ENCODE results near the gene TMEM35B. TPM values are rescaled to one million over a fixed set of nuclear protein-coding genes. Genes with fewer than 3 reads are reported as not detected.
"Not testable (repeated sequence)": the region's sequence is repeated elsewhere in the genome, so short reads cannot be mapped to it uniquely, and the experiment has no call there.

The TMEM35B gene
- total and polyA plus RNA-seq, 11 donors = 4.0 to 19.9 (median 12.3) TPM

DNA sequence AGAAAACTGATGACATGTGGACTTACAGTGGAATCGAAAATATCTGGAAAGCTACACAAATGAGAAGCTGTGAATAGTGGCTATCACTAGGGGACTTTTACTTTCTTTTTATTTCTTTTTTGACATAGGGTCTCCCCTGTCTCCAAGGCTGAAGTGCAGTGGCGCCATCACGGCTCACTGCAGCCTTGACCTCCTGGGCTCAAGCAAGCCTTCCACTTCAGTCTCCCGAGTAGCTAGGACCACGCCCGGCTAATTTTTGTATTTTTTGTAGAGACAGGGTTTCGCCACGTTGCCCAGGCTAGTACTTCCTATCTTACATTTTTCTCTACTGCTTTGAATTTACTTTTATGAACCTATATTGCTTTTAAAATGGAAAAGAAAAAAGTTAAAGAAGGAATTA is 10.5 kb downstream of the TMEM35B start:
- Histone ChIP-seq H3K4me3 (no peak overlapping the region), H3K36me3 (peaks cover 0 to 3% (median 0%) of the 10 kb centered on the region in 9 donors), H3K27me3 (no peaks in the 10 kb centered on the region), H3K27ac (no peak overlapping the region), H3K4me1 (peaks cover 0 to 6% (median 0%) of the 10 kb centered on the region in 12 donors), H3K9me3 (no peaks in the 10 kb centered on the region)
- WGBS, 4 donors = 77 to 81% (median 80%) methylated on average over 8 of the region's 8 CpGs
- TF ChIP-seq POLR2A (IDR thresholded peaks at IDR 0.05) = no peak
- TF ChIP-seq, protein P1, sequence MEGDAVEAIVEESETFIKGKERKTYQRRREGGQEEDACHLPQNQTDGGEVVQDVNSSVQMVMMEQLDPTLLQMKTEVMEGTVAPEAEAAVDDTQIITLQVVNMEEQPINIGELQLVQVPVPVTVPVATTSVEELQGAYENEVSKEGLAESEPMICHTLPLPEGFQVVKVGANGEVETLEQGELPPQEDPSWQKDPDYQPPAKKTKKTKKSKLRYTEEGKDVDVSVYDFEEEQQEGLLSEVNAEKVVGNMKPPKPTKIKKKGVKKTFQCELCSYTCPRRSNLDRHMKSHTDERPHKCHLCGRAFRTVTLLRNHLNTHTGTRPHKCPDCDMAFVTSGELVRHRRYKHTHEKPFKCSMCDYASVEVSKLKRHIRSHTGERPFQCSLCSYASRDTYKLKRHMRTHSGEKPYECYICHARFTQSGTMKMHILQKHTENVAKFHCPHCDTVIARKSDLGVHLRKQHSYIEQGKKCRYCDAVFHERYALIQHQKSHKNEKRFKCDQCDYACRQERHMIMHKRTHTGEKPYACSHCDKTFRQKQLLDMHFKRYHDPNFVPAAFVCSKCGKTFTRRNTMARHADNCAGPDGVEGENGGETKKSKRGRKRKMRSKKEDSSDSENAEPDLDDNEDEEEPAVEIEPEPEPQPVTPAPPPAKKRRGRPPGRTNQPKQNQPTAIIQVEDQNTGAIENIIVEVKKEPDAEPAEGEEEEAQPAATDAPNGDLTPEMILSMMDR (IDR thresholded peaks at IDR 0.05) = no peak
- intact Hi-C loops (cut with DNase I) = loop anchor here in 1 of 10 donors (5.0 kb wide), 1 partner anchor 107 kb away; no protein-coding TSS in a partner anchor
- DNase-seq (no peak), ATAC-seq (no peak)

DNA sequence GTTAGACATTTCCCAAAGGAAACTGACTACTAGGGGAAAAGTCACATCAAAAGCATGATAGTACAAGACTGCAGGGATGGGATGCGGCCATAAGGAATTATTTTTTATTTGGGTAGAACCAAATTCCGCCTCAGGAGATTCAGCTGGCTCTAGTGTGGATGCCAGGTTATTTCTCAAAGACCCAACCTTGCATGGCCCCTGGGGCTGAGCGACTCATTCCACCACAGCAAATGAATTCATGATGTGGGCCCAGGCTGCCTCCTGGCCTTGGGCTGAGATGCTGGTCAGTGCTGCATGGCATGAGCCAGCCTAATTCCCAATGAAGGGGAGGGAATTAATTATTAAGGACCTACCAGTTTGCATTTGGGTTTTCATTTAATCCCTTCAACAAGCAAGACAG is 11.8 kb downstream of the TMEM35B start:
- no peak overlapping the region for H3K27ac ChIP-seq
- whole genome bisulfite sequencing, 4 donors = 94 to 98% (median 96%) methylated on average over 3 of the region's 3 CpGs
- TF ChIP-seq, protein P1 (IDR thresholded peaks at IDR 0.05) = no peak
- TF ChIP-seq POLR2A (IDR thresholded peaks at IDR 0.05) = no peak
- peaks cover 0 to 3% (median 0%) of the 10 kb centered on the region in 9 donors for H3K36me3 ChIP-seq
- H3K4me3 ChIP-seq = no peak overlapping the region
- peaks cover 0 to 7% (median 0%) of the 10 kb centered on the region in 12 donors for H3K9me3 ChIP-seq
- intact Hi-C loops (cut with DNase I) = no loop called here
- peaks cover 0 to 6% (median 0%) of the 10 kb centered on the region in 12 donors for H3K4me1 ChIP-seq
- ATAC-seq (no peak), DNase-seq (no peak)
- no peaks in the 10 kb centered on the region for H3K27me3 ChIP-seq

DNA sequence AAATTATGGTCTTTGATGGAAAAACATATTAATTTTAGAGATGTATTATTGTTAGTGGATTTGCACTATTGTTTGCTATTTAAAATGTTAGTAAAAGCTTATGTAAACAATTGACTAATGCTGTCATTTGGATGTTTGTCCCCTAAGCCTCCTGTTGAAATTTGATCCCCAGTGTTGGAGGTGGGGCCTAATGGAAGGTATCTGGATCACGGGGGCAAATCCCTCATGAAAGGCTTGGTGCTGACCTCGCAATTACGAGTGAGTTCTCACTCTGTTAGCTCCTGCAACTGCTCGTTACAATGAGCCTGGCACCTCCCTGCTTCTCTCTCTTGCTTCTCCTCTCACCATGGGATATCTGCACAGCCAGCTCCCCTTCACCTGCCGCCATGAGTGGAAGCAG is 14.3 kb downstream of the TMEM35B start:
- Histone ChIP-seq H3K4me3 (no peak overlapping the region), H3K27me3 (no peaks in the 10 kb centered on the region), H3K27ac (no peak overlapping the region), H3K9me3 (peaks cover 0 to 7% (median 0%) of the 10 kb centered on the region in 12 donors), H3K4me1 (no peaks in the 10 kb centered on the region), H3K36me3 (no peaks in the 10 kb centered on the region)
- DNase-seq (no peak), ATAC-seq (no peak)
- WGBS, 4 donors = 20 to 39% (median 25%) methylated on average over 5 of the region's 5 CpGs
- intact Hi-C loops (cut with DNase I) = no loop called here
- TF ChIP-seq POLR2A (IDR thresholded peaks at IDR 0.05) = no peak
- TF ChIP-seq, protein P1 (IDR thresholded peaks at IDR 0.05) = no peak

DNA sequence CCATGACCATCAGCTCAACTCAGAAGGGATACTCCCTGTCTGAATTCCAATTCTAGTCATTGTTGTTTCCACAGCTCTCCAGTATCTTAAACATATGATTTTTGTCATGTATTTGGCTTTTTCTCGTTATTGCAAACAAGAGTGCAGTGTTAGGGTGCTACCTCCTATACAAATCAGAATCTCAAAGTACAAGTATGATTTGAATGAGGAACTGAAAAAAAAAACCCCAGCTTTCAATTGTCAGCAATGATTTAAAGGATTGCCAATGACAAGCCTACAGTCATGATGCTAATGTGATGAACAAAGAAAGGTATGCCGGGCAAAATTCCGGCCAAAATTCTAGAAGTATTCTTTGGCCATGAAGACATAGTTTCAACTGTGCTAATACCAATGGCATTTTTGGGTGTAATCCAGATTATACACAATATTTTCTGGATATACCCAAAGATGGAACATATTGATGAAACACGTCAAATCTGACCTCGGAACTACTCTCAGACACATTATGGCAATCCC is 14.9 kb downstream of the TMEM35B start:
- H3K36me3 ChIP-seq = no peaks in the 10 kb centered on the region
- ATAC-seq (no peak), DNase-seq (no peak)
- H3K27ac ChIP-seq = no peak overlapping the region
- no peak overlapping the region for H3K4me3 ChIP-seq
- no peaks in the 10 kb centered on the region for H3K27me3 ChIP-seq
- WGBS, 4 donors = 89 to 93% (median 90%) methylated on average over 5 of the region's 5 CpGs
- TF ChIP-seq, protein P1 (IDR thresholded peaks at IDR 0.05) = no peak
- TF ChIP-seq POLR2A (IDR thresholded peaks at IDR 0.05) = no peak
- no peaks in the 10 kb centered on the region for H3K4me1 ChIP-seq
- intact Hi-C loops (cut with DNase I) = no loop called here
- peaks cover 0 to 7% (median 0%) of the 10 kb centered on the region in 12 donors for H3K9me3 ChIP-seq

DNA sequence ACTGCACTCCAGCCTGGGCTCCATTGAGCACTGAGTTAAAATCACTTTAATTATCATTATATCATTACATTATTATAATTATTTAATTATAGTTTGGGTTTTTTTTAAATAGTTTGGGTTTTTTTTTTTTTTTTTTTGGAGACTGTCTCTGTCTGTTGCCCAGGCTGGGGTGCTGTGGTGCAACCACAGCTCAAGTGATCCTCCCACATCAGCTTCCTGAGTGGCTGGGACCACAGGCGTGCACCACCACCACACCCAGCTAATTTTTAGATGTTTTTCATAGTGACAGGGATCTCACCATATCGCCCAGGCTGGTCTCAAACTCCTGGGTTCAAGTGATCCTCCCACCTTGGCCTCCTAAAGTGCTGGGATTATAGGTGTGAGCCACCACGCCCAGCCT is 16.9 kb downstream of the TMEM35B start:
- DNase-seq; ATAC-seq; H3K36me3 ChIP-seq; H3K27ac ChIP-seq; H3K4me1 ChIP-seq; H3K4me3 ChIP-seq; H3K27me3 ChIP-seq; intact Hi-C loops (cut with DNase I); H3K9me3 ChIP-seq: not testable (repeated sequence)
- WGBS, 4 donors = 83 to 87% (median 85%) methylated on average over 3 of the region's 3 CpGs

DNA sequence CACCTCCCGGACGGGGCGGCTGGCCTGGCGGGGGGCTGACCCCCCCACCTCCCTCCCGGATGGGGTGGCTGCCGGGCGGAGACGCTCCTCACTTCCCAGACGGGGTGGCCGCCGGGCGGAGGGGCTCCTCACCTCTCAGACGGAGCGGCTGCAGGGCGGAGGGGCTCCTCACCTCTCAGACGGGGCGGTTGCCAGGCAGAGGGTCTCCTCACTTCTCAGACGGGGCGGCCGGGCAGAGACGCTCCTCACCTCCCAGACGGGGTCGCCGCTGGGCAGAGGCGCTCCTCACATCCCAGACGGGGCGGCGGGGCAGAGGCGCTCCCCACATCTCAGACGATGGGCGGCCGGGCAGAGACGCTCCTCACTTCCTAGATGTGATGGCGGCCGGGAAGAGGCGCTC is 17.5 kb downstream of the TMEM35B start:
- ATAC-seq; H3K9me3 ChIP-seq; intact Hi-C loops (cut with DNase I); H3K27me3 ChIP-seq; H3K4me1 ChIP-seq; H3K27ac ChIP-seq; DNase-seq; H3K36me3 ChIP-seq; H3K4me3 ChIP-seq: not testable (repeated sequence)
- 91 to 96% methylated on average over 12 to 21 of the region's 36 CpGs; no CpG with 5 or more reads in 2 of the 4 donors for WGBS, 4 donors

Data from heart left ventricle (tissue), 16 donors.